Tongue (tissue), 2 donors: ENCODE measurements around the gene TMEM38A. TPM values are rescaled to one million over a fixed set of nuclear protein-coding genes. Genes with fewer than 3 reads are reported as not detected.
"Not testable (repeated sequence)": the region's sequence is repeated elsewhere in the genome, so short reads cannot be mapped to it uniquely, and the experiment has no call there.

ENCODE experiments used
- DNase-seq: peaks from one replicate; pipeline ENCODE4 v3.0.0-alpha.2; 2015
- total RNA-seq: library from RNA; depleted of rRNA; stranded (reverse); fragments of >200 nt; gene quantifications from one replicate; pipeline ENCODE4 v1.2.3, GENCODE V29; 2014

TMEM38A gene
- total RNA-seq, 1 donor from 2014 or later, result 97.2 TPM

DNA sequence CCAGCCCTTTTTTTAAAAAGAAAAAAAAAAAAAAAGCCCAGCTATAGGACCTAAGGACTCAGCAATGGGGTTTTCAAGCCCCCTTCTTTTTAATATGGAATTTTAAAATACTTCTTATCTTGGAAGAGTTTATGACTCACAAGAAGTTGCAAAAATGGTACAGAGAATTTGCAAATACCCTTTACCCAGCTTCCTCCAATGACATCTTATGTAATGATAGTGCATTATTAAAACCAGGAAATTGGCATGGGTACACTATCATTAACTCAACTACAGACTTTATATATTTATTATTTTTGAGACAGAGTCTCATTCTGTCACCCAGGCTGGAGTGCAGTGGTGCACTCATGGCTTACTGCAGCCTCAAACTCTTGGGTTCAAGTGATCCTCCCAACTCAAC, 16.1 kb downstream of the TMEM38A start:
- DNase-seq, result no peak

DNA sequence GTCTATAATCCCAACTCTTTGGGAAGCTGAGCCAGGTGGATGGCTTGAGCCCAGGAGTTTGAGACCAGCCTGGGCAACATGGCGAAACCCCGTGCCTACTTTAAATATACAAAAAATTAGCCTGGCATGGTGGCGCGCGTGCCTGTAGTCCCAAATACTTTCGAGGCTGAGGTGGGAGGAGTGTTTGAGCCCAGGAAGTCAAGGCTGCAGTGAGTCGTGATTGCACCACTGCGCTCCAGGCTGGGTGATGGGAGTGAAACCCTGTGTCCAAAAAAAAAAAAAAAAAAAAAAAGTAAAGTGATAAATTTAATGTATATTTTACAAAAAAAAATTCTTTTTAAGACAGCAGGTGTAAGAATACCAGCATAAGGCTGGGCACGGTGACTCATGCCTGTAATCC, 17.6 kb downstream of the TMEM38A start:
- no peak for DNase-seq

GRCh38 chr19:16679811-16680210, 18.9 kb downstream of the TMEM38A start:
- no peak for DNase-seq

DNA sequence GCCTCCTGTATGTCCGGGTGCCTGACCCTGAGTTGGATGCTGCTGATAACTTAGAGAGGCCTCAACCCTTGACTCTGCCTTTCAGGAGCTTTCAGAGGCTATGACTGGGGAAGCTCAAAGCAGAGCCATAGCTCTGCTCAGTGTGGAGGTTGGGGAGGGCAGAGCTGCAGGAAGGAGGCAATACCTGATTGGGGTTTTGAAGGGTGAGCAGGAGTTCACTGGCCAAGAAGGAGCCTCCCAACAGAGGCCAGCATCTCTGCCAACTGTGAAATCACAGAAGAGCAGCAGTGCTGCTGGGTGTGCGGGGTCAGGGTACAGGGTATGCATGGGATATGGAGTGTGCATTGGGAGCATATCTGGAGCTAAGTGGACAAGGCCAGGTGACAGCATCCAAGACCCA, 21.6 kb downstream of the TMEM38A start:
- no peak for DNase-seq

DNA sequence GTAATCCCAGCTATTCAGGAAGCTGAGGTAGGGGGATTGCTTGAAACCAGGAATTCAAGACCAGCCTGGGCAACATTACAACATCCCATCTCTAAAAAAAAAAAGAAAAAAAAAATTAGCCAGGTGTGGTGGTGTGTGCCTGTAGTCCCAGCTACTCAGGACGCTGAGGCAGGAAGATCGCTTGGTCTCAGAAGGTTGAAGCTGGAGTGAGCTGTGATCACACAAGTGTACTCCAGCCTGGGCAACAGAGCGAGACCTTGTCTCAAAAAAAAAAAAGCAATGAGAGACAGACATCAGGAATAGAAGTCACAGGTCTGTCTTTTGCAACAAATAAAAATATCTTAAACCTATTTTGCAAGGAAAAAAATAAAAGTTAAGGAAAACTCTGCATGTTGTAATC, 23.3 kb downstream of the TMEM38A start:
- no peak for DNase-seq

GRCh38 chr19:16688084-16688483, 27.1 kb downstream of the TMEM38A start:
- DNase-seq, result no peak

DNA sequence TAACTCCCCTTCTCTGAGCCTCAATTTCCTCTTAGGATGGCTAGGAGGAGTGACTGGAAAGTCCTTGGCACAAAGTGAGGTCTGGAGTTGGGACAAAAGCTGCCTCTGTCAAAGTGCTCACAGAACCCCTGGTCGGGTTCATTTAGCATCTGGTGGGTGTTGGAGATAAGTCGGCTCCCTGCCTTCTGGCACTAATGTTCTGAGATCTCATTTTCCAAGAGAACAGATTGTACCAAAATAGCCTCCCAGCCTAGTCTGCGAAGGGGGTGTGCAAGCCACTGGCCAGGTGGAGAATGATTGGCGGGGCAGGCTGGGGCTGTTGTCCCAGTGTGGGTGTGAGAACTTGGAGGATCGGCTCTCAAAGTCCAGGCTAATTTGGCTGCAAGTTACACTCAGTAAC, 38.0 kb downstream of the TMEM38A start:
- peak; percentile 69 for DNase-seq

- DNase-seq, result peak; percentile 53
Measured at GRCh38 chr19:16702123-16702522, 41.2 kb downstream of the TMEM38A start.

- DNase-seq, result no peak
Measured at GRCh38 chr19:16703677-16704076, 42.7 kb downstream of the TMEM38A start.

GRCh38 chr19:16710870-16711269, 49.9 kb downstream of the TMEM38A start:
- DNase-seq, result not testable (repeated sequence)

DNA sequence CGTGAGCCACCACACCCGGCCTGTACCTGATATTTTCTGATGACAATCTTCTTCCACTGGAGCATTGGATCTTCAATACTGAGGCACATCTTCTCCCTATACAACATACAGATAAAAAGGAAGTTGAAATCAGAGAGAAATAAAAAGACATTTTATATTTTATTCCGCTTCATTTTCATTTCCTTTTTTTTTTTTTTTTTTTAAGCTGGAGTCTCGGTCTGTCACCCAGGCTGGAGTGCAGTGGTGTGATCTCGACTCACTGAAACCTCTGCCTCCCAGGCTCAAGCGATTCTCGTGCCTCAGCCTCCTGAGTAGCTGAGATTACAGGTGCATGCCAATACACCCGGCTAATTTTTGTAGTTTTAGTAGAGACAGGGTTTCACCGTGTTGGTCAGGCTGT, 51.4 kb downstream of the TMEM38A start:
- DNase-seq, result not testable (repeated sequence)

GRCh38 chr19:16714702-16715287, 53.9 kb downstream of the TMEM38A start:
- DNase-seq, result peak; percentile 64

- DNase-seq, result no peak
Measured at GRCh38 chr19:16715611-16716010, 54.7 kb downstream of the TMEM38A start.

DNA sequence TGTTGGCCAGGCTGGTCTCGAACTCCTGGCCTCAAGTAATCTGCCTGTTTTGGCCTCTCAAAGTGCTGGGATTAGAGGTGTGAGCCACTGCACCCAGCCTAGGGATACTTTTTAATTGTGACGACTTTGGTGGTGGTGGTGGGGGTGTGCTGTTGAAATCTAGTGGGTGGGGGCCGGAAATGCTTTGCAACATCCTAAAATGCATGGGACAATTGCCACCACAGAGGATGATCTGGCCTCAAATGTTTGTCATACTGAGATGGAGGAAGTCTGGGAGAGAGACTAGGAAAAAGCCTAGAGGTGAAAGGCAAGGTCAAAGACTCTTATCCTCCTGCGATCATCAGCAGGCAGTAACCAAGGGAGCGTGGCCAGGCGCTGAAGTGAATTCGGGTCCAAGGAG, 60.1 kb downstream of the TMEM38A start:
- no peak for DNase-seq

GRCh38 chr19:16722591-16722990, 61.7 kb downstream of the TMEM38A start:
- DNase-seq, result no peak

- no peak for DNase-seq
Measured at GRCh38 chr19:16726916-16727315, 66.0 kb downstream of the TMEM38A start.

DNA sequence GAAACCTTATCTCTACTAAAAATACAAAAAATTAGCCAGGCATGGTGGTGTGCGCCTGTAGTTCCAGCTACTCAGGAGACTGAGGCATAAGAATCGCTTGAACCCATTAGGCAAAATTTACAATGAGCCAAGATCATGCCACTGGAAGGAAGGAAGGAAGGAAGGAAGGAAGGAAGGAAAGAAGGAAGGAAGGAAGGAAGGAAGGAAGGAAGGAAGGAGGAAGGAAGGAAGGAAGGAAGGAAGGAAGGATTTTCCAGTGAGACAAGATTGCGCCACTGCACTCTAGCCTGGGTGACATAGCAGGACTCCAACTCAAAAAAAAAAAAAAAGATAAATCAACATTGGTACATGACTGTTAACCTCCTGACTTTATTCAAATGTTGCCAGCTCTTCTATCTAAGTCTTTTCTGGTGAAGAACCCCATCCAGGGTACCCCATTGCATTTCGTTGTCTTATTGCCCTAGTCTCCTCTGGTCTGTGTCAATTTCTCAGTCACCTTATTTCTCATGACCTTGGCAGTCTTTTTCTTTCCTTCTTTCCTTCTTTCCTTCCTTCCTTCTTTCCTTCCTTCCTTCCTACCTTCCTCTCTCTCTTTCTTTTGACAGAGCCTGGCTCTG, 74.8 kb downstream of the TMEM38A start:
- not testable (repeated sequence) for DNase-seq

GRCh38 chr19:16736709-16737108, 75.8 kb downstream of the TMEM38A start:
- no peak for DNase-seq

DNA sequence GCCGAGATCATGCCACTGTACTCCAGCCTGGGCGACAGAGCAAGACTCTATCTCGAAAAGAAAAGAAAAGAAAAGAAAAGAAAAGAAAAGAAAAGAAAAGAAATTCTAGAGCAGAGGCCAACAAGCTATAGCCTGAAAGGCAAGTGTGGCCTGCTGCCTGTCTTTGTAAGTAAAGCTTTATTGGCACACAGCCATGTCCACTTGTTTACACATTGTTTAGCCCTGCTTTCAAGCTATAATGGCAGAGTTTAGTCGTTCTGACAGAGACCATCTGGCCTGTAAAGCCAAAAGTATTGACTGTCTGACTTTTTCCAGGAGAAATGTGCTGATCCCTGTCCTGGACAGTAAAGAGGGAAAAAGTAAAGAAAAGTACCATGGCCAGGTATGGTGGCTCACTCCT, 77.0 kb downstream of the TMEM38A start:
- peak; percentile 18 for DNase-seq

- DNase-seq, result no peak
Measured at GRCh38 chr19:16739546-16739945, 78.6 kb downstream of the TMEM38A start.
